GM21619 (cell line): Measurements from ENCODE around the gene SOS2.
"Not testable (repeated sequence)": the region's sequence is repeated elsewhere in the genome, so short reads cannot be mapped to it uniquely, and the experiment has no call there.

Source experiments
- ATAC-seq: cut with Tn5 transposase; IDR thresholded peaks from one replicate; pipeline ENCODE4 v1.9.1; 2021; ENCODE audit not compliant: unreplicated experiment

Gene SOS2

GRCh38 chr14:50228313-50228712 lies 3.1 kb downstream of the SOS2 start:
- no peak for ATAC-seq

- no peak for ATAC-seq
These were observed 5.4 kb downstream of the SOS2 start for GRCh38 chr14:50225974-50226297.

- ATAC-seq = no peak
These were observed 6.1 kb downstream of the SOS2 start for GRCh38 chr14:50225067-50225973.

- ATAC-seq = no peak
These were observed 9.2 kb downstream of the SOS2 start for GRCh38 chr14:50222055-50222613.

GRCh38 chr14:50218501-50218900 lies 12.9 kb downstream of the SOS2 start:
- ATAC-seq = no peak

- no peak for ATAC-seq
These were observed 16.0 kb downstream of the SOS2 start for GRCh38 chr14:50215416-50215815.

- no peak for ATAC-seq
These were observed 17.6 kb downstream of the SOS2 start for GRCh38 chr14:50213795-50214194.

- no peak for ATAC-seq
These were observed 18.7 kb downstream of the SOS2 start for GRCh38 chr14:50212726-50213125.

- no peak for ATAC-seq
These were observed 21.3 kb downstream of the SOS2 start for GRCh38 chr14:50210074-50210473.

GRCh38 chr14:50198499-50198898 lies 32.9 kb downstream of the SOS2 start:
- ATAC-seq = no peak

GRCh38 chr14:50191499-50191898 lies 39.9 kb downstream of the SOS2 start:
- no peak for ATAC-seq

- no peak for ATAC-seq
These were observed 45.3 kb downstream of the SOS2 start for GRCh38 chr14:50186107-50186506.

GRCh38 chr14:50173891-50174290 lies 57.5 kb downstream of the SOS2 start:
- ATAC-seq = no peak

GRCh38 chr14:50171895-50172294 lies 59.5 kb downstream of the SOS2 start:
- no peak for ATAC-seq

- ATAC-seq = not testable (repeated sequence)
These were observed 64.0 kb downstream of the SOS2 start for GRCh38 chr14:50167381-50167780.

- no peak for ATAC-seq
These were observed 75.3 kb downstream of the SOS2 start for GRCh38 chr14:50156111-50156510.

GRCh38 chr14:50148799-50149198 lies 82.6 kb downstream of the SOS2 start:
- ATAC-seq = no peak

- no peak for ATAC-seq
These were observed 92.2 kb downstream of the SOS2 start for GRCh38 chr14:50139192-50139591.

GRCh38 chr14:50127802-50128201 lies 103.6 kb downstream of the SOS2 start:
- no peak for ATAC-seq

- no peak for ATAC-seq
These were observed 108.3 kb downstream of the SOS2 start for GRCh38 chr14:50123062-50123461.

GRCh38 chr14:50122291-50122690 lies 109.1 kb downstream of the SOS2 start:
- no peak for ATAC-seq

- ATAC-seq = no peak
These were observed 109.9 kb downstream of the SOS2 start for GRCh38 chr14:50121486-50121885.

GRCh38 chr14:50117456-50117855 lies 113.9 kb downstream of the SOS2 start:
- no peak for ATAC-seq
